BLaER1 treated with 17β-estradiol and CSF1 and Interleukin-3, amounts not matched to agents 10 nM and 100 nM (cell line): Measurements from ENCODE around the gene ANAPC10.

ENCODE experiments used
- H3K27ac ChIP-seq, 11 experiments: shearing (Covaris generic); formaldehyde crosslinking; 2 replicates each; pipeline ENCODE4 v1.8.1; 2022
- H3K27me3 ChIP-seq, 11 experiments: shearing (Covaris generic); formaldehyde crosslinking; 2 replicates each; pipeline ENCODE4 v1.8.1; 2022
- H3K36me3 ChIP-seq, 11 experiments: shearing (Covaris generic); formaldehyde crosslinking; 2 replicates each; pipeline ENCODE4 v1.8.1; 2022
- H3K4me1 ChIP-seq, 10 experiments: shearing (Covaris generic); formaldehyde crosslinking; 2 replicates each; pipeline ENCODE4 v1.8.1; 2022
- H3K4me2 ChIP-seq, 11 experiments: shearing (Covaris generic); formaldehyde crosslinking; 2 replicates each; pipeline ENCODE4 v1.8.1; 2022
- H3K4me3 ChIP-seq, 10 experiments: shearing (Covaris generic); formaldehyde crosslinking; 2 replicates each; pipeline ENCODE4 v1.8.1; 2022
- H3K9ac ChIP-seq, 11 experiments: shearing (Covaris generic); formaldehyde crosslinking; 2 replicates each; pipeline ENCODE4 v1.8.1; 2022
- H3K9me3 ChIP-seq, 11 experiments: shearing (Covaris generic); formaldehyde crosslinking; replicated peaks in 1 of 11; 2 replicates each; pipeline ENCODE4 v1.8.1; 2022
- H4K20me1 ChIP-seq, 11 experiments: shearing (Covaris generic); formaldehyde crosslinking; 2 replicates each; pipeline ENCODE4 v1.8.1; 2022
- Cebpa-rat ChIP-seq, 11 experiments: shearing (Covaris generic); IDR thresholded peaks; 2 replicates each; pipeline ENCODE4 v1.8.1; 2022

The ANAPC10 gene

DNA sequence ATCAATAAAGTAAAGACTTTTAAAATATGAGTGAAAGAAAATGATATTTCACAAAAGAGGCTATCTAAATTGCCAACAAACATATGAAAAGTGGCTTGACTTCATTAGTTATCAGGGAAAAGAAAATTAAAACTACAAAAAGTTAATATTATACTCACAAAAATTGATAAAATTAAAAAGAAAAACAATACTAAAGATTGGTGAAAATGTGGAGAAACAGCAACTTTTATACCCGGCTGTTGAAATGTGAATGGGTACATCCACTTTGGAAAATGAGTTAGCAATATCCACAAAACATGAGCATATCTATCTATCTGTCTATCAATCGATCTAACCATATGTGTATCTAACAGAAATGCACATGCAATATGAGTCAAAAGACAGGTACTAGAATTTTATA, 122.3 kb downstream of the ANAPC10 start:
- Histone ChIP-seq H3K9me3 (peaks cover 1 to 12% (median 6%) of the 10 kb centered on the region in 11 experiments; a peak in 19 of 22 replicates), H3K9ac (no peak overlapping the region), H4K20me1 (no peaks in the 10 kb centered on the region), H3K4me2 (no peak overlapping the region), H3K4me3 (no peak overlapping the region), H3K36me3 (no peaks in the 10 kb centered on the region), H3K4me1 (0 out of 20 replicates have a peak, but pooled peaks cover 0 to under 1% (median 0%) of the 10 kb centered on the region in 10 experiments), H3K27ac (no peak overlapping the region), H3K27me3 (no peaks in the 10 kb centered on the region)
- no peak for TF ChIP-seq Cebpa-rat (IDR thresholded peaks at IDR 0.05)

- no peak overlapping the region for H3K4me2 ChIP-seq
- H3K4me1 ChIP-seq = 0 out of 20 replicates have a peak, but pooled peaks cover 0 to 3% (median 0%) of the 10 kb centered on the region in 10 experiments
- no peaks in the 10 kb centered on the region for H3K36me3 ChIP-seq
- no peak overlapping the region for H3K4me3 ChIP-seq
- no peak overlapping the region for H3K27ac ChIP-seq
- no peaks in the 10 kb centered on the region for H3K27me3 ChIP-seq
- no peaks in the 10 kb centered on the region; a peak in 1 of 22 replicates for H3K9me3 ChIP-seq
- H4K20me1 ChIP-seq = no peaks in the 10 kb centered on the region
- TF ChIP-seq Cebpa-rat (IDR thresholded peaks at IDR 0.05) = no peak
- H3K9ac ChIP-seq = no peak overlapping the region
Observed at GRCh38 chr4:144970597-144970996, 127.4 kb downstream of the ANAPC10 start.

GRCh38 chr4:144969821-144970220, 128.2 kb downstream of the ANAPC10 start:
- no peak for TF ChIP-seq Cebpa-rat (IDR thresholded peaks at IDR 0.05)
- Histone ChIP-seq H3K4me2 (no peak overlapping the region), H3K27me3 (no peaks in the 10 kb centered on the region), H3K9ac (no peak overlapping the region), H3K9me3 (no peaks in the 10 kb centered on the region), H4K20me1 (no peaks in the 10 kb centered on the region), H3K4me3 (no peak overlapping the region), H3K4me1 (0 out of 20 replicates have a peak, but pooled peaks cover 0 to 3% (median 0%) of the 10 kb centered on the region in 10 experiments), H3K36me3 (no peaks in the 10 kb centered on the region), H3K27ac (no peak overlapping the region)

- H3K9ac ChIP-seq = no peak overlapping the region
- no peak for TF ChIP-seq Cebpa-rat (IDR thresholded peaks at IDR 0.05)
Observed at GRCh38 chr4:144968606-144969005, 129.4 kb downstream of the ANAPC10 start.

GRCh38 chr4:144967161-144967560, 130.8 kb downstream of the ANAPC10 start:
- TF ChIP-seq Cebpa-rat (IDR thresholded peaks at IDR 0.05) = no peak
- H3K9me3 ChIP-seq = no peaks in the 10 kb centered on the region
- no peaks in the 10 kb centered on the region for H4K20me1 ChIP-seq
- no peaks in the 10 kb centered on the region for H3K27me3 ChIP-seq
- no peak overlapping the region for H3K4me2 ChIP-seq
- no peaks in the 10 kb centered on the region for H3K36me3 ChIP-seq
- H3K4me1 ChIP-seq = 0 out of 20 replicates have a peak, but pooled peaks cover 0 to 3% (median 0%) of the 10 kb centered on the region in 10 experiments
- H3K27ac ChIP-seq = no peak overlapping the region
- H3K9ac ChIP-seq = no peak overlapping the region
- no peak overlapping the region for H3K4me3 ChIP-seq

More at GRCh38 chr4:144968606-144969005, 129.4 kb downstream of the ANAPC10 start:
- H3K36me3 ChIP-seq = no peaks in the 10 kb centered on the region
- H3K9me3 ChIP-seq = no peaks in the 10 kb centered on the region
- no peak overlapping the region for H3K27ac ChIP-seq
- 0 out of 20 replicates have a peak, but pooled peaks cover 0 to 3% (median 0%) of the 10 kb centered on the region in 10 experiments for H3K4me1 ChIP-seq
- H3K27me3 ChIP-seq = no peaks in the 10 kb centered on the region
- no peak overlapping the region for H3K4me3 ChIP-seq
- H4K20me1 ChIP-seq = no peaks in the 10 kb centered on the region
- H3K4me2 ChIP-seq = no peak overlapping the region

GRCh38 chr4:144962300-144962699, 135.7 kb downstream of the ANAPC10 start:
- H3K4me3 ChIP-seq = no peak overlapping the region
- H4K20me1 ChIP-seq = no peaks in the 10 kb centered on the region
- no peak overlapping the region for H3K9ac ChIP-seq
- H3K9me3 ChIP-seq = no peaks in the 10 kb centered on the region
- H3K27ac ChIP-seq = no peak overlapping the region
- H3K36me3 ChIP-seq = no peaks in the 10 kb centered on the region
- no peaks in the 10 kb centered on the region for H3K27me3 ChIP-seq
- no peak for TF ChIP-seq Cebpa-rat (IDR thresholded peaks at IDR 0.05)
- no peaks in the 10 kb centered on the region for H3K4me1 ChIP-seq
- no peak overlapping the region for H3K4me2 ChIP-seq

- peaks cover 17 to 28% (median 22%) of the 10 kb centered on the region in 11 experiments; a peak in 21 of 22 replicates for H3K9me3 ChIP-seq
- no peak overlapping the region for H3K4me3 ChIP-seq
- H3K27me3 ChIP-seq = no peaks in the 10 kb centered on the region
- no peaks in the 10 kb centered on the region; a peak in 1 of 20 replicates for H3K4me1 ChIP-seq
- H3K27ac ChIP-seq = no peak overlapping the region
- no peak for TF ChIP-seq Cebpa-rat (IDR thresholded peaks at IDR 0.05)
- no peaks in the 10 kb centered on the region for H4K20me1 ChIP-seq
- H3K36me3 ChIP-seq = no peaks in the 10 kb centered on the region; a peak in 1 of 22 replicates
- H3K4me2 ChIP-seq = no peak overlapping the region
- H3K9ac ChIP-seq = no peak overlapping the region
Observed at GRCh38 chr4:144955104-144955503, 142.9 kb downstream of the ANAPC10 start.

GRCh38 chr4:144954230-144954629, 143.8 kb downstream of the ANAPC10 start:
- no peak for TF ChIP-seq Cebpa-rat (IDR thresholded peaks at IDR 0.05)
- Histone ChIP-seq H3K36me3 (no peaks in the 10 kb centered on the region; a peak in 1 of 22 replicates), H3K4me1 (no peaks in the 10 kb centered on the region; a peak in 1 of 20 replicates), H4K20me1 (no peaks in the 10 kb centered on the region), H3K9ac (no peak overlapping the region), H3K9me3 (peaks cover 17 to 28% (median 22%) of the 10 kb centered on the region in 11 experiments; a peak in 21 of 22 replicates), H3K4me3 (no peak overlapping the region), H3K4me2 (no peak overlapping the region), H3K27me3 (no peaks in the 10 kb centered on the region), H3K27ac (no peak overlapping the region)

- no peak for TF ChIP-seq Cebpa-rat (IDR thresholded peaks at IDR 0.05)
- Histone ChIP-seq H4K20me1 (no peaks in the 10 kb centered on the region), H3K4me2 (no peak overlapping the region), H3K9ac (no peak overlapping the region), H3K27me3 (no peaks in the 10 kb centered on the region), H3K27ac (no peak overlapping the region), H3K9me3 (peaks cover 11 to 18% (median 14%) of the 10 kb centered on the region in 11 experiments; a peak in 19 of 22 replicates), H3K4me3 (no peak overlapping the region), H3K36me3 (no peaks in the 10 kb centered on the region; a peak in 1 of 22 replicates), H3K4me1 (no peaks in the 10 kb centered on the region; a peak in 1 of 20 replicates)
Observed at GRCh38 chr4:144948421-144948820, 149.6 kb downstream of the ANAPC10 start.

- Histone ChIP-seq H3K27ac (no peak overlapping the region), H3K36me3 (no peaks in the 10 kb centered on the region; a peak in 1 of 22 replicates), H3K9ac (no peak overlapping the region), H4K20me1 (no peaks in the 10 kb centered on the region), H3K4me3 (no peak overlapping the region), H3K4me2 (no peak overlapping the region), H3K9me3 (peaks cover 7 to 14% (median 11%) of the 10 kb centered on the region in 11 experiments; a peak in 17 of 22 replicates), H3K27me3 (no peaks in the 10 kb centered on the region), H3K4me1 (no peaks in the 10 kb centered on the region; a peak in 1 of 20 replicates)
- no peak for TF ChIP-seq Cebpa-rat (IDR thresholded peaks at IDR 0.05)
Observed at GRCh38 chr4:144948009-144948408, 150.0 kb downstream of the ANAPC10 start.
